WTC11 (cell line): Measurements from ENCODE around the gene YKT6.

ENCODE experiments used
- AFF4 ChIP-seq: sonication (generic); formaldehyde crosslinking; IDR thresholded peaks from 2 replicates; pipeline ENCODE4 v1.8.1; 2023; ENCODE audit warnings: mild to moderate bottlenecking, missing genetic modification reagents, borderline replicate concordance
- ATF1 ChIP-seq: sonication (generic); formaldehyde crosslinking; IDR thresholded peaks from 2 replicates; pipeline ENCODE4 v1.8.1; 2023; ENCODE audit warnings: mild to moderate bottlenecking, moderate library complexity, missing genetic modification reagents
- CREB1 ChIP-seq: sonication (generic); formaldehyde crosslinking; IDR thresholded peaks from 2 replicates; pipeline ENCODE4 v1.8.0; 2023; ENCODE audit warnings: mild to moderate bottlenecking, missing genetic modification reagents
- CTCF ChIP-seq: fragments of 200-600 bp; IDR thresholded peaks from 2 replicates; pipeline ENCODE4 v1.8.0; 2022; ENCODE audit warnings: antibody characterized with exemption
- E2F1 ChIP-seq: sonication (generic); formaldehyde crosslinking; IDR thresholded peaks from 2 replicates; pipeline ENCODE4 v1.8.0; 2022; ENCODE audit warnings: mild to moderate bottlenecking, missing genetic modification reagents
- E2F4 ChIP-seq: sonication (generic); formaldehyde crosslinking; IDR thresholded peaks from 2 replicates; pipeline ENCODE4 v1.8.1; 2022; ENCODE audit warnings: low read depth, mild to moderate bottlenecking, moderate library complexity, missing genetic modification reagents, borderline replicate concordance
- ELF4 ChIP-seq: sonication (generic); formaldehyde crosslinking; IDR thresholded peaks from 2 replicates; pipeline ENCODE4 v1.8.1; 2022; ENCODE audit warnings: low read depth, mild to moderate bottlenecking, moderate library complexity, missing genetic modification reagents
- FOXJ3 ChIP-seq: sonication (generic); formaldehyde crosslinking; IDR thresholded peaks from 2 replicates; pipeline ENCODE4 v1.9.0; 2021; ENCODE audit warnings: missing genetic modification reagents, mild to moderate bottlenecking, borderline replicate concordance
- KAT7 ChIP-seq: sonication (generic); formaldehyde crosslinking; IDR thresholded peaks from 2 replicates; pipeline ENCODE4 v1.8.1; 2023; ENCODE audit warnings: missing genetic modification reagents, mild to moderate bottlenecking, borderline replicate concordance
- MAX ChIP-seq: sonication (generic); formaldehyde crosslinking; IDR thresholded peaks from 2 replicates; pipeline ENCODE4 v1.8.0; 2022; ENCODE audit warnings: mild to moderate bottlenecking, missing genetic modification reagents
- NR3C1 ChIP-seq: sonication (generic); formaldehyde crosslinking; conservative IDR thresholded peaks from 2 replicates; pipeline ENCODE4 v1.8.1; 2023; ENCODE audit warnings: low read depth, mild to moderate bottlenecking, missing genetic modification reagents
- TP53 ChIP-seq: sonication (generic); formaldehyde crosslinking; IDR thresholded peaks from 2 replicates; pipeline ENCODE4 v1.8.1; 2023; ENCODE audit warnings: mild to moderate bottlenecking, missing genetic modification reagents
- ZBTB43 ChIP-seq: sonication (generic); formaldehyde crosslinking; IDR thresholded peaks from 2 replicates; pipeline ENCODE4 v1.8.1; 2023; ENCODE audit warnings: mild to moderate bottlenecking, missing genetic modification reagents
- ZNF263 ChIP-seq: sonication (generic); formaldehyde crosslinking; IDR thresholded peaks from 2 replicates; pipeline ENCODE4 v1.8.1; 2022; ENCODE audit warnings: low read depth, mild to moderate bottlenecking, moderate library complexity, missing genetic modification reagents

- TF ChIP-seq CTCF, result no peak
- no peak for TF ChIP-seq TP53 (CRISPR knock-in tag)
- TF ChIP-seq KAT7 (CRISPR knock-in tag), result no peak
- no peak for TF ChIP-seq MAX (CRISPR knock-in tag)
- no peak for TF ChIP-seq ELF4 (CRISPR knock-in tag)
- no peak for TF ChIP-seq NR3C1 (CRISPR knock-in tag)
- no peak for TF ChIP-seq ZBTB43 (CRISPR knock-in tag)
- no peak for TF ChIP-seq ZNF263
- TF ChIP-seq ATF1 (CRISPR knock-in tag), result no peak
- no peak for TF ChIP-seq E2F1 (CRISPR knock-in tag)
- no peak for TF ChIP-seq E2F4 (CRISPR knock-in tag)
- no peak for TF ChIP-seq FOXJ3 (CRISPR knock-in tag)
- TF ChIP-seq AFF4 (CRISPR knock-in tag), result no peak
- no peak for TF ChIP-seq CREB1
These were observed 45.8 kb downstream of the YKT6 start for GRCh38 chr7:44246396-44247113.
